ENCODE measurements around the gene NXPH4.

The NXPH4 gene

GRCh38 chr12:57171668-57172067 is 44.9 kb upstream of the NXPH4 start:
- H3K27ac ChIP-seq: no peak overlapping the region
- TF ChIP-seq CTCF (conservative IDR thresholded peaks at IDR 0.05): no peak
- TF ChIP-seq ZFX (IDR thresholded peaks at IDR 0.05): no peak

GRCh38 chr12:57173089-57173488 is 43.5 kb upstream of the NXPH4 start:
- H3K27ac ChIP-seq: no peak overlapping the region
- TF ChIP-seq ZFX (IDR thresholded peaks at IDR 0.05) (no peak), CTCF (conservative IDR thresholded peaks at IDR 0.05) (peak; percentile 72)

GRCh38 chr12:57173683-57174082 is 42.9 kb upstream of the NXPH4 start:
- TF ChIP-seq ZFX (IDR thresholded peaks at IDR 0.05) (no peak), CTCF (conservative IDR thresholded peaks at IDR 0.05) (no peak)
- H3K27ac ChIP-seq: no peak overlapping the region

GRCh38 chr12:57175428-57176138 is 41.0 kb upstream of the NXPH4 start:
- TF ChIP-seq CTCF (conservative IDR thresholded peaks at IDR 0.05) (peak; percentile 97), ZFX (IDR thresholded peaks at IDR 0.05) (no peak)
- H3K27ac ChIP-seq: no peak overlapping the region

GRCh38 chr12:57176139-57176477 is 40.5 kb upstream of the NXPH4 start:
- TF ChIP-seq ZFX (IDR thresholded peaks at IDR 0.05): no peak
- TF ChIP-seq CTCF (conservative IDR thresholded peaks at IDR 0.05): peak; percentile 80
- H3K27ac ChIP-seq: no peak overlapping the region

GRCh38 chr12:57176846-57177245 is 39.7 kb upstream of the NXPH4 start:
- TF ChIP-seq ZFX (IDR thresholded peaks at IDR 0.05) (no peak), CTCF (conservative IDR thresholded peaks at IDR 0.05) (no peak)
- no peak overlapping the region for H3K27ac ChIP-seq

GRCh38 chr12:57177354-57177753 is 39.2 kb upstream of the NXPH4 start:
- H3K27ac ChIP-seq: no peak overlapping the region
- TF ChIP-seq CTCF (conservative IDR thresholded peaks at IDR 0.05) (no peak), ZFX (IDR thresholded peaks at IDR 0.05) (no peak)
